Stimulated activated CD4-positive, alpha-beta T cell treated with anti-CD3 and anti-CD28 coated beads, Interleukin-15, amount 100 ng/mL, for 1 hour (primary cell): ENCODE results near the gene DNHD1.

ENCODE experiments used
- DNase-seq, 2 donors: peaks; one replicate each; pipeline ENCODE4 v3.0.0-alpha.2; 2020; ENCODE audit warnings: low read depth in 1 of 2, low spot score in 1 of 2

Gene DNHD1, protein sequence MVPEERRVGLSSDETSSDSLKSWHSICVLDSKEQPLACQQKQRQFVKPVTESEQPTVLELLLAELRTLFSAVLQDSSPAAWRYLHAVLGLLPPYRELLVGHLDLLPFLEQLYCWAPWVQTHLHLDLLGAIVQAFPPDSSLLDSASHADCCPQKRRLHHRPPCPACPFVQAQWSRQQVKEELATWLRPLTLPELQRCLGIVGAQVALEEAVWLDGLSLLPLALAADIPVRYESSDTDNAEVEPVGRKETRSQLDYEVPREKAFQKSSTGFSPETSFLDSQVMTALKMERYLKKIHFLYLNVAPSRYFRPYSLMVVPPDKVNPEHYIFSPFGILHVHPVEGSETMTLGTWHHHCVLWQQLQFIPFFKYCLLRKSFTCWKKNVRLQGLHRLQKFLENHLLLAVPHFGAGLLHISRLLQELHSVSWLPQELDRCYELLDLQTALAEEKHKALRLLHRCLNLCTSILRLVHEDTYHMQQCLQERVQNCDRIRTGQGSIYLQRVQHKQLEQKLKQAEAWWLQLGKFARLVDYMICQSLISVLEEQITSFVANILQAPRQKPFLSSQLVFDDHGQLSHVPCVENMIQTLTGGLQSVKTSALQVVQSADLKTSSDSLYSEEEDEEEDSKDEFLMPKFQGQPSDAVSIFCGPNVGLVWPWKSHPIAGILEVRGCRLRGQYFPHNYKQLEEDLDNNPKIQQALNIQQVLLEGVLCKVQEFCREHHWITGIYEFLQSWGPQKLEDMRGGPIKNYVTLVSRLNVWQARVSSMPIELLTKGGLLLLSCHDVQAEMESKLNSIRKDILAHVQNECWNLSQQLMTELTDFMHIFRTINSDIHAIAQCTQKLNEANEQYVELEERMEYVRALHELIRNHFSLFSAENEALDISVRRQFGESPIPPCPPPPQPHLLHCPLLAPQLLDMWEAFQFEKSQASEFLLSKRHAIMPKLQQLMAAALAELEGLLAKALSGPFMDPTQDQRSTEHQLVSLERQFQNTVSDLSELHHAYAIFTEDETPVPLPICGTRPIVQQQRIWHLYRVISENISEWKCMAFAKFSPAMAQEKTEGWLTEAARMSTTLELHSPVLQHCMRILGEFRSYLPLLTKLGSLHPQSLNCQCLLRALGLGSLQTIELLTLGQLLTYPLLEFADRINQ (N-terminal part only)

DNA sequence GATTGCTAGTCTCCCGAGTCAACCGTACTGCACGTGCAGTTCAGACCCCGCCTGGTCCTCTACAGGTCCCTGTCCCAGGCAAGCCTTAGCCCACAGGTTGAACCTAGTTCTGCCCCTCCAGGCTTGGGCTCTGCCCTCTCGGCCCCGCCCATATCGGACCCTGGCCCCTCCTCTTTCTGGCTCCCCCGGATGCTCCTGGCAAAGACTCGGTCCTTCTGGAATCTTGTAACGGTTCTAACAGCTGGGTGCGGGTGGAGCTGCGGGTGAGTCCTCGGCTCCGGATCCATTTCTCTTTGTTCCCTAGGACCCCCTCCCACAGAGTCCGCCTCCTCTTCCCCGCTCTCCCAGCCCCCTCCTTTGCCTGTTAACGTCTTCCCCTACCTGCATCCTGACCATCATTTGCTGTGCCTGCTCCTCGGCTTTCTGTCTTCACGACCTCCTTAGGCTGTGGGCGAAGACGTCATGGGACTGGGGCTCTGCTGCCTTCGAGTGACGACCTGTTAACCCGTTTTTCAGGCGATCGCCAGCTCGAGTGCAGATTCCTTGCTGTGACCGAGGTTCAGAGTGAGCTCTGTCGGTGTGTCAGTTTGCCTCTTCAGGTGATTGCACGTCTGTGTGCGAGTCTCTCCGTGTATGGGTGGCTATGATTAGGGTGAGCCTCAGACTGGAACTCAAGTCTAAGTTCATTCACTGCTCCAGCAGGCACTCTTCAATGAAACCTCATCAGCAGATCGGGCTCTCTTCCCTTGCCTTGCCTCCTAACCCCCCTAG is at the start of gene DNHD1:
TSS of gene DNHD1 (plus strand) at position 212 of the 771 bp plus-strand sequence. CDS start 936 bp downstream, outside the sequence.
- DNase-seq = no peak

DNA sequence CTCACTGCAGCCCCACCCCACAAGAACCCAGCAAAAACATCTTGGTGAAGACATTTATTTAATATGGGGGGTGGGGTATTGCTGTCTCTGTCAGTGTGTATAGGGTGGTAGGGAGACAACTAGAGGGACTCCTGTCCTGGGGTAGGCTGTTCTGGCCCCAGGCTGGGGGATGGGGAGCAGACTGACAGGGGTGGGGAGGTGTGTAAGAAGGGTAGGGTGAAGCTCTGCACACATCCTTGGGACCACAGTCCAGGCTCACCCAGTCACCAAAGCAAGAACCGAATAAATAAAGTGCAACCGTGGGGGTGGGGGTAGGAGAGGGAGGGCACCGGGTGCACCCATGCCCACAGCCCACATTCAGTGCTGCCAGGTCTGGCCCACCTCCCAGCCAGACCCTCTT is 48.5 kb upstream of the DNHD1 start:
- no peak for DNase-seq

DNA sequence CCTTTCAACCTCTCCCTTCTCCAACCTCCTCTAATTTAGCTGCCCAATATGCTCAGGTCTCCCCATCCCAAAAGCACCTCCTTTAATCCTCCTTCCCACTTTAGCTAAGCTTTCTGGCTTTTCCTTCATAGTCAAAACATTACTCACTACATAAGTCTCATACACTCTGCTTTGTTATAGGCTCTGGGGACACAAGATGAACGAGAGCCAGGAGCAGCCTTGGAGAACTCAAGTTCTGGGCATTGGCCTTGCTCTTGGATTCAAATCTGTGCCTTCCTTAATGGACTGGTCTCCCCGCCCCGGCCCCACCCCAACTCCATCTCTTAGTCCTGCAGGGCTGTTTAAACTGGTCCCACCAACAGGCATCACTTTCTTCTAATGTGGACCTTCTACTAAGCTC is 44.9 kb upstream of the DNHD1 start:
- DNase-seq = no peak

DNA sequence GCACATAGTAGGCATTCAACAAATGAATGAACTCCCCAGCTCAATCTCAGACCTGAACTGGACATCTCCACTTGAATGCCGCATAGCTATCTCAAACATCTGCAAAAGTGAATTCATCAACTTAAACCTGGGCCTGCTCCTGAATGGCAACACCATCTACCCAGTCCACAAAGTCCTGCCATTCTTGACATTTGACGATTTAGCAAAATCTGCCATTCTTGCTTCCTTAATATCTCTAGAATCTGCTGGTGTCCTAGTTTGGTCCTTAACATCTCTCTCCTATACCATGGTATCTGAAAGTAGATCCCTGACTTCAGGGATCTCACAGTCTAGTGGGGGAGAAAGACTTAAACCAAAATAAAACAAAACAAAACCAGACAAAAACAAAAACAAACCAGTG is 43.9 kb upstream of the DNHD1 start:
- no peak for DNase-seq

DNA sequence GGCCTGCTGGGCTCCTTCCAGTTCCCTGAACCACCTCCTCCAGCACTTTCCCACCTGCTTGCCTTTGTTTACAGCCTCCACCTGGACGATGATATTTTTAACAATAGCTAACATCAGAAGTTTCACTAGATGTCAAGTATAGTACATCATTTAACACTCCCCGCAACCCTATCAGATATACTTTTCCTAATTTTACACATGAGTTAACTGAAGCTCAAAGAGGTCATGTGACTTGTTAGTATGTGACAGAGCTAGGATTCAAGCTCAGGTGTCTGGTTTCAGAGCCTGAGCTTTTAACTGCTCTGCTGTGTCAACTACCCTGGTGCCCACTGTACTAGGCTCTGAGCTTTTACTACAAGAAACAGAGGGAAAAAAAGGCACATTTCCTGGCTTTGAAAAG is 42.0 kb upstream of the DNHD1 start:
- no peak for DNase-seq

DNA sequence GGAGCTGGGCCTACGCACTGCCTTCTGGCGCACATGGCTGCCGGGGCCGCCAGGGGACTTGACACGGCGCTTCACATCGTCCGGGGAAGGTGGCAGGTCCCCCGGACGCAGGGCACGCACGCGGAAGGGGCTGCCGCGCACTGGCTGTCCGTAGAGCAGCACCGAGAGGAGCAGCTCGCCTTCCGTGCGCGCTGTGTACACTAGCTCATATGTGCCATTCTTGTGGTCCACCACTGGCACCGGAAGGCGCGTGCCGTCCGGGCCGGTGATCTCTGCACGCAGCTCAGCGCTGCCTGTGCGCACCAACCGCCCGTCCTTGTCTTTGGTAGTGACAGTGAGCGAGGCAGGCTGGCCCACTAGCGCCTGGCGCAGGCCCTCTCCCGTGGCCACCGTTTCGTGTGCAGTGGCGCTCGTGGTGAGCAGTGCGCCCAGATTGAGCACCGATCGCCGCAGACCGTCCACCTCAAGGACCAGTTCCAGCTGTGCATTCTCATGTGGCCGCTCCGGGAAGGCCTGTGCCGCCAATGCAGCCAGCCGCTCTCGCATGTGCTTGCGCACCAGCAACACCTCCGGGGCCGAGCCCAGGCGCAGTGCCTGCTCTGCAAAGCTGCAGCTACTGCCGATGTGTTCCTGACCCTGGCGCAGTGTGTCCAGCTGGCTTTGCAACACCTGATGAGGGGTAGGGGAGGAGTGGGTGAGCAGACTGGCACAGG is 40.6 kb upstream of the DNHD1 start:
- DNase-seq = no peak

DNA sequence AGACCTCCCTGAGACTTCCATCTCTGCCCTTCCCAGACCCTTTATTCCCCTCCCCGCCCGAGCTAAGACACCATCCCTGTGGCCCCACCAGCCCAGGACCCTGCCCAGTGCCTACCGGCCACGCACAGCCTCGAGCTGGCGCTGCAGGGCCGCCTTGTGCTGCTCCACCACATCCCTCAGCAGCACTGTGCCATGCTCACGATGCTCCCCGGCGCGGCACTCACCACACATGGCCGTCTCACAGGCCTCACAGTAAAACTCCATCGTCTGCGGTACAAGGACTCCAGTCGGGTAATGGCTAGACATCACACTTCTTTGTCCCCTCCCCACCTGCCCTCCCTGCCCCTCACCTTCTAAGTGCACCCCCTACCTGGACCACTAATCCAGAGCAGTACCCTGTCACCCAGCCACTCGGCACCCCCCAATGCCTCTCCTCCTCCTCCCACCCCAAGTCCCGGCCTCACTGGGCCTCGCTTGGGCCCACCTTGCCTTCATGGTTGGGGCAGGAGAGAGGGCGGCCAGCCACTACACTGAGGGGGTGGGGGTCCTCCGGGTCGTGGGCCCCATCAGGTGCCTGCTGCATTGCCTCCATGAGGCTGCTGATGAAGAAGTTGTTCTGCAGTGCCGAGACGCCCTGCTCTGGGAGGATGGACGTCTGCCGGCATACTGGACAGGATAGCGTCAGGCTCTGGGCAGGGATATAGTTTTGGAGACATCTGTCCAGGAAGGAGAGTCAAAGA is 39.3 kb upstream of the DNHD1 start:
- DNase-seq = no peak

DNA sequence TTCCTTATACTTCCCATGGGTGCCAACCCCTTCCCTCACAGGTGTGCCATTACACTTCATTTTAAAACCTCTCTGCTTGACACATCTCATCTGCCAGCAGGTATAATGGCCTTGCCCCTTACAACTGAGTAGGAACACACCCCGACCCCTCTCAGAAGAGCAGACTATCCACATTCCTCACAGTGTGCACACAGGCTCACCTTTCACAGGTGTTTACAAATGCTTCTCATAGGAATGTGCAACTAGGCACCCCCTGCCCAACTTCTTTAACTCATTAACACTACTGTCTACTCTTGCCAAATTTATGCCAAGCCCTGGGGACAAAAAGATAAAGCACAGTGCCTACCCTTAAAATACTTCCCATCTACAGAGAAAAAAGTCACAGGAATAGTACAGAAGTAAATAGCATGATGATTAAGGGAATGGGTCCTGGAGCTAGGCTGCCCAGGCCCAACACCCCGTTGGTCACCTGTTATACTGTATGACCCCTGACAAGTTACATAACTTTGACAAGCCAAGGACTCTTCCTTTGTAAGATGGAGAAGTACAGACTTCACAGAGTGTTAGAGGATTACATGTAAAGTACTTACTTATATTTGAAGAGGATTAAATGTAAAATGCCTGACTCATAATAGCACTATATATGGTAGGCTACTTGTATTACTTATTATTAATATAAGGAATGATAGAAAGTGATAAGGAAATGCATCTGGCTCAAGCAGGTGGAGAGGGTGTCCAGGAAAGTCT is 38.6 kb upstream of the DNHD1 start:
- no peak for DNase-seq

DNA sequence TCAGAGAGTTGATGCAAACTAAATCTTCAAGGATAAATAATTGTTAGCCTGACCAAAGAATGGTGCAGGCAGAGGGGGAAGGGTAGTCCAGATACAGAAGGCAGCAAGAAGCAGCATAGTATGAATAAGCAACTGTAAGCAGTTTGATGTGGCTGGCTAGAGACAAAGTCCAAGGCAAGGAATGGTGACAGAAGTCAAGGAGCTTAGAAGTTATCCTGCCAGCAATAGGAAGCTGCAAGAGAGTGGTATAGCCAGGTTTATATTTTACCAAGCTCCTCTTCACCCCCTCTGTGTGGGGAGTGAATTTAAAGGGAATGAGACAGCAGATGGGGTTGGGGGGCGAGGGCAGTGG is 38.0 kb upstream of the DNHD1 start:
- no peak for DNase-seq

DNA sequence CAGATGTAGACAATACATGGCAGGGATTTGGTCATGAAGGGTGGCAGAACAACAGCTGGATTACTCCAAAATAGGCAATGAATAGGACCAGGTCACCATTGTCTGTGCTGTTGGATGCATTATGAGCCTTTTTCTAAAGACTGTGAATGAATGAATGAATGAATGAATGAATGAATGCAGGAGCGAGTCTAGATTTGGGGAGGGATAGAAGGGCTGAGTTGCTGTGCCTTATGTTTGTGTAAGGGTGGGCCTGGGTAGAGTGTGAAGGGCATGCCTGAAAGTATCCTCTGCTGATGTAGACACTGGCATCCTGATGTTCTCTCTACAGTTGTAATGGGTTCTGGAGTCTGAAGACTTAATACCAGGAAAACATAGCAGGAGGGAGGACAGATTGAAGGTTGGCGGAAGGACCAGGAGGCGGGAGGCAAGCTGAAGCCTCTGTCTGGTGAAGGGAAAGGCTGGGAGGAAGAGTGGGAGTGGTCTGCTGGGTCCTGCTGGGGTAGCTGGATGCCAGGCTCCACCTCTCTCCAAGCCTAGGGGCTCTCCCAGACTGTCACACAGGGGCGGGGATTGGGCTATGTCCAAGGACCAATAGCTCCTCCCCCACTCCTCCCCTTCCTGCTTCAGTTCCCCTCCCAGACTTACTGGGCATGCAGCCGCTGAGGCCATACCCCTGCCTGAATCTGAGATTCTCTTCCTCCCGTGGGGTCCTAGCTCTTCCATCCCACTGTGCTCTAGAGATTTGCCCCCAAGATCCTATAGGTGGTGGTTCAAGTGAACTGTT is 28.2 kb upstream of the DNHD1 start:
- DNase-seq = no peak

DNA sequence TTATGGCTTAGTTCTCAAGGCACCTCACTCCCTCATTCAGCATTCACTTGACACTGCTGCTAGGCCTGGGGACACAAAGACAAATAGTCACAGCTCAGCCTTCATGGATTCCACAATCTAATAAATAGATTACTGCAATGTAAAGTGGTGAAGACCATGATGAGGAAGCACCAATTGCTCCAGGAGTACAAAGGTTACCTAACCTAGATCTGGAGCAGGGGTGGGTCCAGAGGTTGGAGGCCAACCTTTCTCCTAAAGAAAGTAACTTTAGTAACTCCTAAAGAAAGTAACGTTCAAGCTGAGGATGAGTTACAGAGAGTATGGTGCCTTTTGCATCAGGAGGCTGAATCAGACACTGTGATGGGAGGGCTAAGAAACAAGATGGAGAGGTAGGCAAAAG is 27.5 kb upstream of the DNHD1 start:
- DNase-seq = no peak

DNA sequence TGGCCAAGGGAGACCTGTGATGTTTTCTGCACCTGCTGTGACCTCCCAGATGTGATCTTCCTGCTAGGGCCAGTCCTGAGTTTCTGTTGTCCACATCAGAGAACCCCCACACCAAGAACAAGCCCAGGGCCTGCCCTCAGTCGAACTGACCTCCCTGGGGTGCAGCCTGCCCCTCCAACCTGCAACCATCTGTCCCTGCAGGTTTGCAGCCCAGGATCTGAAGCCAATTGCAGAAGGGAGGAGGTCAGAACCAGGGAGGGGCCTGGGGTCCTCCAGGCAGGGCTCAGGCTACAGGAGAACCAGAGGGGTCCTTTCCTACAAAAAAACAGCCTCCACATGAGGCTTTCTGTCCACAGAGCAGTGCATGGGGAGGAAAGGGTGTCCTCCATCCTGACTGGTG is 24.1 kb upstream of the DNHD1 start:
- DNase-seq = no peak

DNA sequence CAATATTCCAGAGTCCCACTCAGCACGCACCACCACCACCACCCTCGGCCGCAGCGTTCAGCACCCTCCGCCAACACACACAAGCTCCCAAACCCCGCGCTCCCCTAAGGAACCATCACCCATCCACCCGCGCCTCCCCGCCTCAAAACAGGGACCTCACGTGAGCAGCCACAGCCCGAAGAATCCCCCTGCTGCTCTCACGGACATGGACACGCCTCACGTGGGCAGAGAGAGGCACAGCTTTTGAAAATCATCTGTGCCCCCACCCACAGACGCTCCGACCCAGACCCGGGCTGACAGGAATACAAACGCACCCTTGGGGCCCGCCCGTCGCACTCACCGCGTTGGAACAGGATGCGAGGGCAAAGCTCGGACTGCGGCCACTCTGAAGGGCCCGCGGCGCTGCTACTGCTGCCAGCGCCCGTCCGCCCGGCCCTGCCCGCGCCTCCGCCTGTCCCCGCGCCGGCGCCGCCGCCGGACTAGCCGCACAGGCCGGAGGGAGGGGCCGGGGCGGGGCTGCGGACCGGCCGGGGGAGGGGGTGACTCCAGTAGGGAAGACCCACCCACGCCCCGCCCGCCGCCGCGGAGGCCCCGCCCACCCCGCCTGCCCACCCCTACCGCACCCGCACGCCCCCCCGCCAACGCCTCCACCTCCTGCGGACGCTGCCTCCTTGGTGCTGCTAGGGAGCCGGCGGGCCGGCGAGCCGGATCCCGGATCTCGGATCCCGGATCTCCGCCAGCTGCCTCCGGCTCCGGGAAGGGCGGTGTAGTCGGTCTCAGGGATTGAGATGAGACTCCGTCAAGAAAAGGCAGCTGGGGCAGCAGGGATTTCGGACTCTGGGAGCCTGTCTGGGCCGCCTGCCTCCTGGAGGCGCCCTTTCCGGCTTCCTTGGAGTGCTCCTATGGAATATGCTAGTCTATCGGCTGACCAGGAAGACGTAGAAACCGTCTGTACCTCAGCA is 23.3 kb upstream of the DNHD1 start, which contains the start of gene TRIM3:
TSS of gene TRIM3 (minus strand) at position 491 of the 962 bp plus-strand sequence. CDS start 8,246 bp downstream, outside the sequence.
- DNase-seq = peak; percentile 49 to 57

DNA sequence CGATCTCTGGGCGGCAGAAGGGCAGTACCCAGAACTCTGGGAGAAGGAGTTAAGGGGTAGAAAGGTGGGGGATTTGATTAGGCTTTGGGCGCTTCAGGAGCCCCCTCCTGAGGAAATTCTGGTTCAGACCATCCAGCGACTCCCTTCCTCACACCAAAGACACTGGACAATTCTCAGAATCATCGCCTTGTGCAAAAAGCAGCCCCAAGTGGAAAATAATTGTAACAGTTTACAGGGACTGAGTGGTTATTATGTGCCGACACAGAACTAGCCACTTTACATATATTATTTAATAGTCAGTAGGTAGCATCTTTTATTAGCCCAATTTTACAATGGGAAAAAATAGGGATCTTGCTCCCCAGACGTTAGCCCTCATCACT is 22.7 kb upstream of the DNHD1 start:
- no peak for DNase-seq

DNA sequence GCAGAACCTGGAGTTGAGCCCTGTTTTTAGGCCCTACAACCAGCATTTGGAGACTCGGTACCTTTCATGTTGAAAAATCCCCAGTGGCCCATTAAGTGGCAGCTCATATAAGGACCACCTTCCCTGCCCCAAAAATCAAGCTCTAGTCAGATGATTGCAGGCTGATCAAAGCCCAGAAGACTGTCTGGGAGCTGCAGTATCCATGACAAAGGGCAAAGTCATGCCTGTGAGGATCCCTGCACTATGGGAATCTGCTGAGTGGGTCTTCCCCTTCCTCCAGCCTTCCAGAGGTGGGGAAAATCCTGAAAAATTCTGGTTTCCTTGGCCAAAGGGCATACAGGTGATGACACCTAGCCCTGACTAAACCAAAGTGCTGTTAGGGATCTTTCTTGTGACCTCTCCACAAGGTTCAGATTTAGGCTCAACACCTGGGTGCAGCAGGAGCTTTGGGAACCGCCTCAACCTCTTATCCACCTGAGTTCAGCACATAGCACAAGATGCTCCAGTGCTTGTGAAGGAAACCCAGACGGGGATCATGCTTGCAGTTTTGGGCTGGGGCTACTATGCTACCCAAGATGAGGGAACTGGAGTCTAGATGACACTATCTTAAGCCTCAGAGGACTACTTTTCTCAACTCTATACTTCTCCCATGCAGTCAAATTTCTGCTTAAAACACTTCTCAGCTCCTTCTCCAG is 22.1 kb upstream of the DNHD1 start:
- no peak for DNase-seq

DNA sequence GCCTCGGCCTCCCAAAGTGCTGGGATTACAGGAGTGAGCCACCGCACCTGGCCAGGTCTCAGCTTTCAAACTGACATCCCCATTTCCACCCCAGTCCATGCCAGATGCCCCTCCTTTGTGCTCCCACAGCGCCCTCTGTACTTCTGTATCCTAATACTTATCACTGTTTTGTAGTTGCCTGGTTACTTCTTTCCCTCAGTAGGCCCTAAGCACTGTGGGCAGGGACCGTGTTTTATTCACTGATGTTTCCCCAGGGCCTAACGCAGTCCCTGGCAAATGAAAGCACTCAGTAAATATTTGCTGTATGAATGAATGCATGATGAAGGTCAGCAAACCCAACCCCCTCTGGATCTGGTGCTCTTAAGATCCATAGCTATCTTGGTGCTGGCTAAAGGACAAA is 21.1 kb upstream of the DNHD1 start:
- DNase-seq = no peak
